LNCAP (cell line): ENCODE data around the gene MVB12B.

Experiments used
- CTCF ChIP-seq: fragments of 450-650 bp; IDR thresholded peaks from 2 replicates; pipeline ENCODE4 v1.5.1; 2017; ENCODE audit warnings: mild to moderate bottlenecking

MVB12B gene

GRCh38 chr9:126294331-126295081, 32.1 kb upstream of the MVB12B start:
- TF ChIP-seq CTCF = no peak

GRCh38 chr9:126295082-126295477, 31.5 kb upstream of the MVB12B start:
- no peak for TF ChIP-seq CTCF

GRCh38 chr9:126295516-126295915, 31.1 kb upstream of the MVB12B start:
- no peak for TF ChIP-seq CTCF

- TF ChIP-seq CTCF = no peak
These were observed 30.6 kb upstream of the MVB12B start for GRCh38 chr9:126295936-126296600.

GRCh38 chr9:126296687-126297086, 29.9 kb upstream of the MVB12B start:
- no peak for TF ChIP-seq CTCF

- no peak for TF ChIP-seq CTCF
These were observed 29.0 kb upstream of the MVB12B start for GRCh38 chr9:126297661-126298060.

- TF ChIP-seq CTCF = no peak
These were observed 28.4 kb upstream of the MVB12B start for GRCh38 chr9:126298063-126298801.
